ENCODE data around the gene PRRC1. TPM values are rescaled to one million over a fixed set of nuclear protein-coding genes. Genes with fewer than 3 reads are reported as not detected.

The PRRC1 gene
- total and polyA plus RNA-seq, 11 donors, result 10.3 to 37.7 (median 20.8) TPM

DNA sequence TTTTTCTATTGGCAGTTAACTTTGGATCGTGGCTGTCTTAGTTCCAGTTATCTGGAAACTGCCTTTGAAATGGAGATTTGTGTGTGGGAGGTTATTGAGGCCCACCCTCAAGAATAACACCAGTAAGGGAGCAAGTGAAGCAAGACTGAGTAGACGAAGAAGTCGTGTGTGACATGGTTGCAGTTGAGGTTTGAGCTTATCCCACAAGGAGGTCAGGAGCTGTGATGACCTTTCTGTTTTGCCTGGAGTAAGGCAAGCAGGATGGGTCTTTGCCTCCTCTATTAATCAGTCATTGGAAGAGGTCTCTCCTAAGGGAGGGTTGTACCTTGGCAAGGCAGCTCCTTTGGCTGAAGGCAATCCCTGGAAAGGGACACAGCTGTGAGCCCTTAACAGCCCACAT, 81.9 kb downstream of the PRRC1 start:
- no peaks in the 10 kb centered on the region for H3K27me3 ChIP-seq
- DNase-seq (no peak), ATAC-seq (no peak)
- intact Hi-C loops (cut with DNase I), result no loop called here
- no peak overlapping the region for H3K4me3 ChIP-seq
- H3K4me1 ChIP-seq, result peaks cover 0 to 9% (median 0%) of the 10 kb centered on the region in 12 donors
- 57 to 85% (median 73%) methylated on average over 3 of the region's 3 CpGs for WGBS, 4 donors
- no peak overlapping the region for H3K27ac ChIP-seq
- H3K9me3 ChIP-seq, result no peaks in the 10 kb centered on the region
- TF ChIP-seq, protein P1, sequence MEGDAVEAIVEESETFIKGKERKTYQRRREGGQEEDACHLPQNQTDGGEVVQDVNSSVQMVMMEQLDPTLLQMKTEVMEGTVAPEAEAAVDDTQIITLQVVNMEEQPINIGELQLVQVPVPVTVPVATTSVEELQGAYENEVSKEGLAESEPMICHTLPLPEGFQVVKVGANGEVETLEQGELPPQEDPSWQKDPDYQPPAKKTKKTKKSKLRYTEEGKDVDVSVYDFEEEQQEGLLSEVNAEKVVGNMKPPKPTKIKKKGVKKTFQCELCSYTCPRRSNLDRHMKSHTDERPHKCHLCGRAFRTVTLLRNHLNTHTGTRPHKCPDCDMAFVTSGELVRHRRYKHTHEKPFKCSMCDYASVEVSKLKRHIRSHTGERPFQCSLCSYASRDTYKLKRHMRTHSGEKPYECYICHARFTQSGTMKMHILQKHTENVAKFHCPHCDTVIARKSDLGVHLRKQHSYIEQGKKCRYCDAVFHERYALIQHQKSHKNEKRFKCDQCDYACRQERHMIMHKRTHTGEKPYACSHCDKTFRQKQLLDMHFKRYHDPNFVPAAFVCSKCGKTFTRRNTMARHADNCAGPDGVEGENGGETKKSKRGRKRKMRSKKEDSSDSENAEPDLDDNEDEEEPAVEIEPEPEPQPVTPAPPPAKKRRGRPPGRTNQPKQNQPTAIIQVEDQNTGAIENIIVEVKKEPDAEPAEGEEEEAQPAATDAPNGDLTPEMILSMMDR (IDR thresholded peaks at IDR 0.05), result no peak
- TF ChIP-seq POLR2A (IDR thresholded peaks at IDR 0.05), result no peak
- no peaks in the 10 kb centered on the region for H3K36me3 ChIP-seq

DNA sequence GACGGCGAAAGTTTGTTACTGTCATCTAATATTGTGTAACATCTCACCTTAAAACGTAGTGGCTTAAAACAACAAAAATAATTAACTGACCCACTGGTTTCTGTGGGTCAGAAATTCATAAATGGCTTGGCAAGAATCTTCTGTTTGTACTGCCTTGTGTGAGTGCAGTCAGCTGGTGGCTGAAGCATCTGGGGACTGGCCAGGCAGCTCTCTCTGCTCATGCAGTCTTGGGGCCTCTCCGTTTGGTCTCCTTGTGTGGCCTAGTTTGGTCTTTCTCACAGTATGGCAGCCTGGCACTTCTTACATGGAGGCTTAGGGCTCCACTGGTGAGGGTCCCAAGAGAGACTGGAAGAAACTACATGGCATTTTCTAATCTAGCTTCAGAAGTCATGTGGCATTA, 82.4 kb downstream of the PRRC1 start:
- WGBS, 4 donors, result 85 to 95% (median 90%) methylated on average over 4 of the region's 4 CpGs
- no peak for ATAC-seq
- H3K27me3 ChIP-seq, result no peaks in the 10 kb centered on the region
- intact Hi-C loops (cut with DNase I), result no loop called here
- no peaks in the 10 kb centered on the region for H3K9me3 ChIP-seq
- no peaks in the 10 kb centered on the region for H3K36me3 ChIP-seq
- H3K27ac ChIP-seq, result no peak overlapping the region
- no peak overlapping the region for H3K4me3 ChIP-seq
- no peak for DNase-seq
- peaks cover 0 to 9% (median 0%) of the 10 kb centered on the region in 12 donors for H3K4me1 ChIP-seq
- TF ChIP-seq POLR2A (IDR thresholded peaks at IDR 0.05), result no peak
- TF ChIP-seq, protein P1 (IDR thresholded peaks at IDR 0.05), result no peak

DNA sequence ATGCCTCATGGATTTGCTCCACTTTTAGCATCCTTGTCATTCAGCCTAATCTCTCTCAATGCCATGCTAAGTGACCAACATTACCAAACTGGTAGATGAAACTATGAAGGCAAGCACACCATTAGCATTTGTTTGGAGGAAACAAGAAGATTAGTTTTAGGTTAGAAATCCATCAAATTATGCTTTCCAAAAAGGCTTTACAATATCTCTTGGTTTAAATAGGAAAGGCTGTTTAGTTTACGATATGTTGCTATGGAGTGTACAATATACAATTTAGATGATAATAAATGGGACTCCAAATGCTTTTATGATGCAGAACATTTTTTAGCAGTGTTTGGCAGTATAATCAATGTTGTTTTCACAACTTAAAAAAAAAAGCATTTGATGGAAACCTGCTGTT, 83.7 kb downstream of the PRRC1 start:
- H3K27ac ChIP-seq, result no peak overlapping the region
- no peaks in the 10 kb centered on the region for H3K9me3 ChIP-seq
- intact Hi-C loops (cut with DNase I), result no loop called here

DNA sequence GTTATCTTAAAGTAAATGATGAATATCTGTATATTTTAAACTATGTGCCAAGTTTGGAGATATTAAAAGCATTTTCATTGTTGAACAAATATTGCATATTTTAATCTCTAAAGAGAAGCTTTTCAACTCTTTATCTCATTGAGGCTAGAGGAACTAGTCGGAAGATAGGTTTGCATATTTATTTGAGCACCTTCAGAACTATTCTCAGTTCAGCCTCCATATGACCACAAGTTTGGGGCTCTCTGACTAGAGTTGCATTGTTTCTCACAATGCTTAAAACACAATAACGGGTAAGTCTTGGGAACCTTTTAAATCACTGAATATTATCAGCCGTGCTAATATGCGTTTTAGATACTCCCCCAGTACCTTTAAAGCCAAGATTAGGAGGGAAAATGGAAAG, 84.2 kb downstream of the PRRC1 start:
- H3K27ac ChIP-seq, result no peak overlapping the region
- TF ChIP-seq, protein P1 (IDR thresholded peaks at IDR 0.05), result no peak
- no peak for TF ChIP-seq POLR2A (IDR thresholded peaks at IDR 0.05)
- no peaks in the 10 kb centered on the region for H3K27me3 ChIP-seq
- intact Hi-C loops (cut with DNase I), result no loop called here
- H3K4me1 ChIP-seq, result peaks cover 0 to 9% (median 0%) of the 10 kb centered on the region in 12 donors
- H3K4me3 ChIP-seq, result no peak overlapping the region
- no peaks in the 10 kb centered on the region for H3K36me3 ChIP-seq
- 83 to 91% (median 85%) methylated on average over 4 of the region's 4 CpGs for WGBS, 4 donors
- DNase-seq, result no peak
- no peak for ATAC-seq
- H3K9me3 ChIP-seq, result no peaks in the 10 kb centered on the region

More for the DNA sequence above, 83.7 kb downstream of the PRRC1 start:
- no peak for ATAC-seq
- DNase-seq, result no peak
- H3K27me3 ChIP-seq, result no peaks in the 10 kb centered on the region
- peaks cover 0 to 9% (median 0%) of the 10 kb centered on the region in 12 donors for H3K4me1 ChIP-seq
- no peak for TF ChIP-seq POLR2A (IDR thresholded peaks at IDR 0.05)
- TF ChIP-seq, protein P1 (IDR thresholded peaks at IDR 0.05), result no peak
- H3K36me3 ChIP-seq, result no peaks in the 10 kb centered on the region
- H3K4me3 ChIP-seq, result no peak overlapping the region
- WGBS, 4 donors, result 86 to 89% (median 88%) methylated on average over 1 of the region's 1 CpG

All from heart left ventricle (tissue), 16 donors.